ENCODE measurements around the gene WFIKKN1. TPM values are rescaled to one million over a fixed set of nuclear protein-coding genes. Genes with fewer than 3 reads are reported as not detected.

The WFIKKN1 gene
- total and polyA plus RNA-seq, 2 of the 13 experiments (the other 11 are each of a cell fraction or from before 2014, with no cell fraction given), result 1.7 to 4.9 TPM

DNA sequence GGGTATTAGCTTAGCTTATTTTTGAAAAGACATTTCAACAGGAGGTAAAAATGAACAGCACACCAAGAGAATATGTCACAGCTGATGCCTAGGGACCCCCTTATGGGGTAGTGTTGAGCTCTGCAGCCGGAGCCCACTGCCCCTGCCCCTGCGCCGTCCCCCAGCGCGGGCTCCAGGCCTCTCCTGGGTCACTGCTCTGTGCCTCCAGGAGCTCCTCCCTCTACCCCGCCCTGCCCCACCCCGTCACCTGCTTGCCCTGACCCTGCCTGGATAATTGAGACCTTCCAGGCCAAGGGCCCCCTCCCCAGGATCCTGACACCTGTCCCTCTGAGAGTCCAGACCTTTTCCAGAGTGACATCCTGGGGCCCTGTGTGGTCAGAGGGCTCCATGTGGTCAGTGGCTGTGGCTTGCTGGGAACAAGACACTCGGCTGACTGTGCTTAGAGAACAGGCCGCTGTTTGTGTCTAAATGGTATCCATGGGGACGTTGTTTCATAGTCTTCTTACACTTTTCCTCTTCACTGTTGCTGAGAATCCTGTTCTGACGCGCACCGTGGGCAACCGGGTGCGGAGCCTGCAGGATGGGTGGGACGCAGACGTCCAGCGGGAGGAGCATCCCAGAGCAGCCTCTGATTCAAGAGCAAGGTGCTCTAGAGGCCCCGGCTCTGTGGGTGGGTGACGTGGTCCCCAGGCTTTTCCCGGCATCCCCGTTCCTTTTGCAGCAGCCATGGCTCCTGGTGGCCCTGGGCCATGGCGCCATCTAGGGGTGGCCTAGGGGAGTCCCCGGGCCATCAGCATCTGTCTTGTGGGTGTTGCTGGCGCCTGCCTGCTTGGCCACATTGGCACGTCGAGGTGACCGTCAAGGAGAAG, 20.0 kb upstream of the WFIKKN1 start (continued):
- TF ChIP-seq SRSF9 (IDR thresholded peaks at IDR 0.05; ENCODE audit: borderline replicate concordance, insufficient read depth, low read depth, low read length, poor library complexity, severe bottlenecking) (no peak), ZNF3 (CRISPR knock-in tag; IDR thresholded peaks at IDR 0.05) (no peak), ZNF326 (CRISPR knock-in tag; IDR thresholded peaks at IDR 0.05; ENCODE audit: borderline replicate concordance) (no peak), ATM (IDR thresholded peaks at IDR 0.05; ENCODE audit: borderline replicate concordance) (no peak), ZNF768 (CRISPR knock-in tag; IDR thresholded peaks at IDR 0.05) (no peak), HOXA5 (CRISPR knock-in tag; IDR thresholded peaks at IDR 0.05) (no peak), MAZ (IDR thresholded peaks at IDR 0.05; ENCODE audit: borderline replicate concordance, low read depth, low read length) (no peak; the same call in 1 of the 2 replicates), MAZ (CRISPR knock-in tag; IDR thresholded peaks at IDR 0.05; ENCODE audit: low read depth) (peak; percentile 46), ZNF121 (CRISPR knock-in tag; IDR thresholded peaks at IDR 0.05) (no peak), ZBTB38 (CRISPR knock-in tag; IDR thresholded peaks at IDR 0.05) (peak; percentile 69), ZNF547 (CRISPR knock-in tag; IDR thresholded peaks at IDR 0.05) (0 out of 2 replicates have a peak, but pooled peaks have one; percentile 28), HNF4A (CRISPR knock-in tag; IDR thresholded peaks at IDR 0.05) (no peak), GATAD1 (CRISPR knock-in tag; IDR thresholded peaks at IDR 0.05) (peak; percentile 64), RCOR2 (CRISPR knock-in tag; IDR thresholded peaks at IDR 0.05) (no peak), FOXA1 (IDR thresholded peaks at IDR 0.05) (no peak), FOXA1 (CRISPR knock-in tag; IDR thresholded peaks at IDR 0.05) (no peak), ZIK1 (CRISPR knock-in tag; IDR thresholded peaks at IDR 0.05; ENCODE audit: borderline replicate concordance, low read depth) (no peak), TOE1 (CRISPR knock-in tag; IDR thresholded peaks at IDR 0.05) (no peak), TMF1 (CRISPR knock-in tag; IDR thresholded peaks at IDR 0.05; ENCODE audit: low read depth) (no peak)
- TF ChIP-seq, protein P1, sequence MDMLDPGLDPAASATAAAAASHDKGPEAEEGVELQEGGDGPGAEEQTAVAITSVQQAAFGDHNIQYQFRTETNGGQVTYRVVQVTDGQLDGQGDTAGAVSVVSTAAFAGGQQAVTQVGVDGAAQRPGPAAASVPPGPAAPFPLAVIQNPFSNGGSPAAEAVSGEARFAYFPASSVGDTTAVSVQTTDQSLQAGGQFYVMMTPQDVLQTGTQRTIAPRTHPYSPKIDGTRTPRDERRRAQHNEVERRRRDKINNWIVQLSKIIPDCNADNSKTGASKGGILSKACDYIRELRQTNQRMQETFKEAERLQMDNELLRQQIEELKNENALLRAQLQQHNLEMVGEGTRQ (IDR thresholded peaks at IDR 0.05; ENCODE audit: low read depth, low read length), result no peak
- TF ChIP-seq, protein P1 (CRISPR knock-in tag; IDR thresholded peaks at IDR 0.05; ENCODE audit: borderline replicate concordance), result no peak
- TF ChIP-seq, protein P2, sequence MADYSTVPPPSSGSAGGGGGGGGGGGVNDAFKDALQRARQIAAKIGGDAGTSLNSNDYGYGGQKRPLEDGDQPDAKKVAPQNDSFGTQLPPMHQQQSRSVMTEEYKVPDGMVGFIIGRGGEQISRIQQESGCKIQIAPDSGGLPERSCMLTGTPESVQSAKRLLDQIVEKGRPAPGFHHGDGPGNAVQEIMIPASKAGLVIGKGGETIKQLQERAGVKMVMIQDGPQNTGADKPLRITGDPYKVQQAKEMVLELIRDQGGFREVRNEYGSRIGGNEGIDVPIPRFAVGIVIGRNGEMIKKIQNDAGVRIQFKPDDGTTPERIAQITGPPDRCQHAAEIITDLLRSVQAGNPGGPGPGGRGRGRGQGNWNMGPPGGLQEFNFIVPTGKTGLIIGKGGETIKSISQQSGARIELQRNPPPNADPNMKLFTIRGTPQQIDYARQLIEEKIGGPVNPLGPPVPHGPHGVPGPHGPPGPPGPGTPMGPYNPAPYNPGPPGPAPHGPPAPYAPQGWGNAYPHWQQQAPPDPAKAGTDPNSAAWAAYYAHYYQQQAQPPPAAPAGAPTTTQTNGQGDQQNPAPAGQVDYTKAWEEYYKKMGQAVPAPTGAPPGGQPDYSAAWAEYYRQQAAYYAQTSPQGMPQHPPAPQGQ (CRISPR knock-in tag; IDR thresholded peaks at IDR 0.05; ENCODE audit: borderline replicate concordance), result no peak
- TF ChIP-seq, protein P3, sequence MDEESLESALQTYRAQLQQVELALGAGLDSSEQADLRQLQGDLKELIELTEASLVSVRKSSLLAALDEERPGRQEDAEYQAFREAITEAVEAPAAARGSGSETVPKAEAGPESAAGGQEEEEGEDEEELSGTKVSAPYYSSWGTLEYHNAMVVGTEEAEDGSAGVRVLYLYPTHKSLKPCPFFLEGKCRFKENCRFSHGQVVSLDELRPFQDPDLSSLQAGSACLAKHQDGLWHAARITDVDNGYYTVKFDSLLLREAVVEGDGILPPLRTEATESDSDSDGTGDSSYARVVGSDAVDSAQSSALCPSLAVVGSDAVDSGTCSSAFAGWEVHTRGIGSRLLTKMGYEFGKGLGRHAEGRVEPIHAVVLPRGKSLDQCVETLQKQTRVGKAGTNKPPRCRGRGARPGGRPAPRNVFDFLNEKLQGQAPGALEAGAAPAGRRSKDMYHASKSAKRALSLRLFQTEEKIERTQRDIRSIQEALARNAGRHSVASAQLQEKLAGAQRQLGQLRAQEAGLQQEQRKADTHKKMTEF (CRISPR knock-in tag; IDR thresholded peaks at IDR 0.05), result 0 out of 2 replicates have a peak, but pooled peaks have one; percentile 26
- TF ChIP-seq, protein P4, sequence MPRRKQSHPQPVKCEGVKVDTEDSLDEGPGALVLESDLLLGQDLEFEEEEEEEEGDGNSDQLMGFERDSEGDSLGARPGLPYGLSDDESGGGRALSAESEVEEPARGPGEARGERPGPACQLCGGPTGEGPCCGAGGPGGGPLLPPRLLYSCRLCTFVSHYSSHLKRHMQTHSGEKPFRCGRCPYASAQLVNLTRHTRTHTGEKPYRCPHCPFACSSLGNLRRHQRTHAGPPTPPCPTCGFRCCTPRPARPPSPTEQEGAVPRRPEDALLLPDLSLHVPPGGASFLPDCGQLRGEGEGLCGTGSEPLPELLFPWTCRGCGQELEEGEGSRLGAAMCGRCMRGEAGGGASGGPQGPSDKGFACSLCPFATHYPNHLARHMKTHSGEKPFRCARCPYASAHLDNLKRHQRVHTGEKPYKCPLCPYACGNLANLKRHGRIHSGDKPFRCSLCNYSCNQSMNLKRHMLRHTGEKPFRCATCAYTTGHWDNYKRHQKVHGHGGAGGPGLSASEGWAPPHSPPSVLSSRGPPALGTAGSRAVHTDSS (CRISPR knock-in tag; conservative IDR thresholded peaks at IDR 0.05), result no peak
